Right forelimb (tissue), 1 donor: ENCODE data around the gene CALU.

Experiments used
- DNase-seq: peaks from one replicate; pipeline ENCODE4 v3.0.0-alpha.2; 2018

CALU gene

DNA sequence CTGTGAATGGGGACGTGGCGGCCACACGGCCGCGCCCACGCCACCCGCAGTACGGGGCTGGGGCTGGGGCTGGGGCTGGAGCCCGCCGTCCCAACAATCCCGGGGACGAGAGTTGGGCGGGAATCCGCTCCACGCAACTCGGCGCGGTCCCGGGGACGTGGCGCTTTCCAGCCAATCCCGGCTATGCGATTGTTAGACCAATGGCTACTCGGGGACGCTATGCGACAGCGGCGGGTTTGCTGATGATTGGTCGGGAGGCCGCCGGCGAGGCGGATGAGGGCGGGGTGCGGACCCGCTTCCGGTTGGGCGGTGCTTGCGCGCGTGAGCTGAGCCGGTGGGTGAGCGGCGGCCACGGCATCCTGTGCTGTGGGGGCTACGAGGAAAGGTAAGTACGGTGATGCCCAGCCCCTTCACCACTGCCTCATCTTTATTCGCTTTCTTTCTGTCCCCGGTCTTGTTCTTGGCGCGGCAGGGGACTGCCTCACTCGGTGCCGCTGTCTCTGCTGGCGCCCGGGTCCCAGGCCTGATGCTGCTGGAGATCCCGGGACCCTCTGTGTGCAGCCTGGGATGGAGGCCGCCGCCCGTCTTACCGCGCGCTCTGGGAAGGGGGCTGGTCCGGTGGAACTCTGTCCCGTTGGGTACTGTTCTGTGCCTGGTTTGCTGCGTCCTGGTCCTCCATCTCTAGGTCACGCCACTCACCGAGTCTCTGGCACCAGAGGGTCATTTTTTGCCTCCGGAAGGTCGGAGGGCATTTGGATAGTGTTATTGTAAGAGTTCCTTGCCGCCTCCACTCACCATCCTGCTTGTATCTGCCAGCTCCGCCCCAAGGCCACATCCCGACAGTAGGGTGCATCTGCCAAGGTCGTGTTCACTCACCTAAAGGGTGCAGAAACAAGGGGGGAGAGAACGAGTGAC is at the start of gene CALU:
CALU (plus strand) TSS at position 312 of the 915 bp plus-strand sequence. CDS start 9,225 bp downstream, outside the sequence.
- peak; percentile 99 for DNase-seq

DNA sequence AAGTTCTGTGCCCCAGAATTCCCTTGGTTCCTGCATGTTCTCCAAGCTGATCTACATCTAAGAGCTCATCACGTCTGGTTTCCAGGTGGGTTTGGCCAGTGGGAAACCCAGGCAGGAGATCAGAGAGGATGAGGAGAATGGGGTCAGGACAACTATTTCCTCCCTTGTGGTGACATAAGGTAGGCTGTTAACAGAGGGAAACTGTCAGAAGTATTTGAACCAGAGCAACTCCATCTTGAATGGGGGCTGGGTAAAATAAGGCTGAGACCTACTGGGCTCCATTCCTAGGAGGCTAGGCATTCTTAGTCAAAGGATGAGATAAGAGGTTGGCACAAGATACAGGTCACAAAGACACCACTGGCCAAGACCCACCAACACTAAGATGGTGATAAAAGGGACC is 47.9 kb upstream of the CALU start:
- DNase-seq = no peak

DNA sequence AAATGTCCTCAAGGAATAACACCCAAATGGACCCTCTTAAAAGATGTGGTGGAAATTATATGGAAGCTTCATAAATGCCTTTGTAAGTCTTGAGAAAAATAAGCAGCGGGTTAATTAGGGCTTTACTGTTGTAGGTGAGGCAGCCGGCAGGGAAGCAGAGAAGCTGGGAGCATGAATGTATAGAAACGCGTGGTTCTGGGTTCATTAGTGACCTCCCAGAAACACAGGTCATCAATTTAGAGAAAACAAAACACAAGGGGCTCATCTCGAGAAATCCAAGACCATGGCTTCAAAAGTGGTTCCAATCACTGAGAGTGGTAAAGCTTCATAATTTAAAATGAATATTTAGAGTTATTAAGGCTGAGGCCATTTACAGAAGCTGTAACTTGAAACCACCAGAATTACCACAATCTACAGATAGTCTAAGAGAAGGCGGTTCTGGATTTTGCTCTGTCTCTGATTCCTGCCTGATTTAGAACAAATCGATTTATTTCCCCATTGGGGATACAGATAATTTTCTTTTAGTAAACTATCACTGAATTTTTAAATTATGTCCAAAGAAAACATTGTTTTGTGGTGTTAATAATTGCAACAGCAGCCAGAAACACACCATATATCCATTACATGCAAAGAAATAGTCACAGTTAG is 46.4 kb upstream of the CALU start:
- DNase-seq = no peak

DNA sequence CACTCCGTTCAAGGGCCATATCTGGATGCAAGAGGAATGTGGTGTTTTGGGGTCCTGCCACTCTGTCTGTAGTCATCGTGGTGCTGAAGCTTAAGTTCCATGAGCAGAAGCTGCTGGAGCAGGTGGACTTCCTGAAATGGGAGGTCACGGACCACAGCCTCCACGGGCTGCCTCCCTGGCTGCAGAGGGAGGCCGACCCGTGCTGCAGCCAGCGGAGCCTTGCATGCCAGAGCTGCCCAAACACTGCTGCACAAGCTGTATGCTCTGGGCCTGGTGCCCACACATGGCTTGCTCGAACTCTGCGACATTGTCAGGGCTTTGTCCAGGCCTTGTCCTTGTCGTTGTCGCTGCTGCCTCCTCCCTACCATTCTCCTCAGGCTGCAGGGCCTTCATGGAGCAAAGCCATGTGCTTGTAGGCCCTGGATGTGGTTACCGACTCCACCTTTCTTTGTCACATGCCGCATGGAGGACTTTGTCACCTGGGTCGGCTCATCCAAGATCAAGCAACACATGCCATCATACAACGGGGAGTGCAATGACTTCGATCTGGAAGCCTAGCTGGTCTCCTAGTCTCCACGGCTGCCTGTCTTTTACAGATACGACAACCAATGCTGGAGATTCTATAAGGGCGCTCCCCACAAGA is 45.7 kb upstream of the CALU start:
- DNase-seq = no peak

DNA sequence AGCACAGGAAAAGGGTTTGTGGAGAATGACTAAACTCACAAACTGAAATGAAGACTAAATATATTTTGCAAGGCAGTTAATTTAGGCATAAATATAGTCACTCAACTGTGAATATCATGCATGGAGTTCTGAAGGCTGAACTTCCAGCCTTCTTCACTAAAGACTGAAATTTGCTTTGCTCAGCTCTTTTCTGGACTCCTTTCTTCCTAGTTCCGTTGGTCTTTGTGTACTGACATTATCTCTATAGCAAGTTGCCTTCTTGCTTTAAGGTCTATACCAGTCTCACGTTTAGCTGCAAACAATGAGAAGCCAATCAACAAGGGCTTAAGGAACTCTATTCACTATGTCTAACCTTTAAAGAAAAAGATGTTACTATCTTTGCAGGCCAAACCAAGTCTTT is 44.4 kb upstream of the CALU start:
- no peak for DNase-seq

DNA sequence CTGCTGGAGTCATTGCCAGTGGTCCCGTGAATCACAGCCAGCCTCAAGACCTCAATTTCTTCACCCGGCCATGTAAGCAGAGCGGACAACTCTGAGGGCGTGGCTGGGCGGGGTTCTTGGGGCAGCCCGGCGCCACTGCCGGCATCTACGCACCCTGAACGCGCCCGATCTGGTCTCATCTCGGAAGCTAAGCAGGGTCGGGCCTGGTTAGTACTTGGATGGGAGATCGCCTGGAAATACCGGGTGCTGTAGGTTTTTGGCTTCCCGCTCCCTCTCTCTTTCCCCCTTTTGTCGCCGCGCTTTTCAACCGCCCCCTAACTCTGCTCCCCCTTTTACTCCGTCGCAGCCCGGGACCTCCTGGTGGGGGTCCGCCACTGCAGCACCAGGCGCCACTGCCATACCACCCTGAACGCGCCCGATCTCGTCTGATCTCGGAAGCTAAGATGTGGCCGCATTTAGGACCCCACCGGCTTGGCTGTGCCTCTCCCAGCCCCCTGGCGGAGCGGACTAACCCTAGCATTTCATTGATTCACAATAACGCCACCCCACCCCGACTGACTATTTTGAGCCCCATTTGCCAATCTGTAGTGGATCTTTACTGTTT is 41.8 kb upstream of the CALU start:
- DNase-seq = peak; percentile 73

DNA sequence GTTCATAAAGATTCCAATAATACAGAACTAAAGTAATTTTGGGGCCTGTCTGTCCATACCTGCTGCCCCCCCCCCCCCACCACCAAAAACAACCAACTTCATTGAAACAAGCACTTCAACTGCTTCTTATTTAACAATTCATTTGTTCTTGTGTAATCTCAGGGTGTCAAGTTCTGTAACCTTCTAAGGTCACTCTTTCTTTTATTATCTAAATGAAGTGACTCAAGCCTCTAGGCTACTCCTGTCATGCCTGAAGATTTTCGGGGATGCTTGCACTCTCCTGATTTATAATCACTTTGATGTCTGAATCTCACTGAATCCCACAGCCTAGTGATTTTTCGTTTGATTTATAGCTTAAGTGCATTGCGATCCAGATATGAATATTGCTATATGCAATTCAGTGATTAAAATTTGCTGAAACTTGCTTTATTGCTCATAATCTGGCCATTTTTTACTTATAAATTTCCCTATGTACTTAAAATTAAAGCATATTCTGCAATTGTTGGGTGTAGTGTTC is 39.9 kb upstream of the CALU start:
- DNase-seq = no peak

DNA sequence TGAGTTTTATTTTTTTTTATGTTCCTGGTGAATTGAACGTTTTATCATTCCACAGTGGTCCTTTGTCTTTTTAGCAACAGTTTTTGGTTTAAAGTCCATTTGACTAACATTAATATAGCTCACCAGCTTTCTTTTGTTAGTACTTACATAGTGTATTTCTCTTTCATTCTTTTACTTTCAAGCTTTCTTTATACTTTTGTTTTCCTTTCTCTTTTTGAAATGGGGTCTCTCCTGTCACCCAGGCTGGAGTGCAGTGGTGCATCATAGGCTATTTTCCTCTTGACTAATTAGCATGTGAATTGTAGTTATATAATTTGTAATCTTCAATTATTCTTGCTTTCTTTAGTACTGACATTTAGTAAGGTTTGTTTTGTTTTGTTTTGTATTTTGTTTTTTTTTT is 39.3 kb upstream of the CALU start:
- no peak for DNase-seq

DNA sequence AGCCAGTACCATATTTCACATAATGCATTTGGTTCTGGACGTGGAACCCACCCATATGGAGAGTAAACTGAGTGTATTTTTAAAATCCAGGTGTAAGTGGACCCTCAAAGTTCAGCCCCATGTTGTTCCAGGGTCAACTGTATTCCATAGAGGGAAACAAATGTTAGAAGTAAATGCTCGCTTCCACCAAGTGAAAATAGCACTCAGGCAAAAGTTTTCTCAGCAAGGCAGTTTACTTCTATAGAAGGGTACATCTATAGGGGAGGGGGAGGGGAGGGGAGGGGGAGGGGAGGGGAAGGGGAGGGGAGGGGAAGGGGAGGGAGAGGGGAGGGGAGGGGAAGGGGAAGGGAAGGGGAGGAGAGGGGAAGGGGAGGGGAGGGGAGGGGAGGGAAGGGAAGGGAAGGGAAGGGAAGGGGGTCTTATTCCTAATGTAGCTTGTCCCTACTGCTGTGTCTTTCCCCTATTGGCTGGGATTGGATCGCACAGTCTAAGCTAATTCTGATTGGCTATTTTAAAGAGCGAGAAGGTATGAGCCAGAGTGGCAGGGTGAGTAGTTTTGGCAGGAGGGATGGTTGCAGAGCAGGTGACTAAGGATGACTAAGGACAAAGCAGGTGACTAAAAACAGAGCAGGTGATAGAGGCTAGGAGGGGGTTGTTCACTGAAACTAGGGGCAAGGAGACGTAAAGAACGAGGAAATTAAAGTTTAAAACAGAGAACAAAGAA is 37.9 kb upstream of the CALU start:
- DNase-seq = no peak

DNA sequence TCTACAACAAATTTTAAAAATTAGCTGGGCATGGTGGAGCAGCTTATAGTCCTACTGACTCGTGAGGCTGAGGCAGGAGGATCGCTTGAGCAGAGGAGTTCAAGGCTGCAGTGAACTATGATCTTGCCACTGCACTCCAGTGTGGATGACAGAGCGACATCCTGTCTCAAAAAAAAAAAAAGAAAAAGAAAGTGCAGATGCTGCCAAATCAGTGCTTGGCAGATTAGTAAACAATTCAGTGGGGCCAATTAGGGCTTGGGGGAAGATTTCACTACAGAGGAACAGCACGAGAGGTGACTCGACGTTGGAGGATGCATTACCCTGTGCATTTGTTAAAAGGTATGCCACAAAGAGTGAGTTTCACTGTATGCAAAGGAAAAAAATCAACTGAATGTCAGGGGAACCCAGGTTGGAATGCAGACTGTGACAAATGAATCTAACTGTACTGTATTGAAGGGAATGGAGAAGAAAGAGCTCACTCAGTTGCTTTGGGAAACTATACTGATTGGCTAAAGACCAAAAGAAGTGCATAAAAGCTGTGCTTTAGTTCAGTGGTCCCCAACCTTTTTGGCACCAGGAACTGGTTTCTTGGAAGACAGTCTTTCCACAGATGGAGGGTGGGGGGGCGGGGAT is 35.4 kb upstream of the CALU start:
- DNase-seq = no peak

DNA sequence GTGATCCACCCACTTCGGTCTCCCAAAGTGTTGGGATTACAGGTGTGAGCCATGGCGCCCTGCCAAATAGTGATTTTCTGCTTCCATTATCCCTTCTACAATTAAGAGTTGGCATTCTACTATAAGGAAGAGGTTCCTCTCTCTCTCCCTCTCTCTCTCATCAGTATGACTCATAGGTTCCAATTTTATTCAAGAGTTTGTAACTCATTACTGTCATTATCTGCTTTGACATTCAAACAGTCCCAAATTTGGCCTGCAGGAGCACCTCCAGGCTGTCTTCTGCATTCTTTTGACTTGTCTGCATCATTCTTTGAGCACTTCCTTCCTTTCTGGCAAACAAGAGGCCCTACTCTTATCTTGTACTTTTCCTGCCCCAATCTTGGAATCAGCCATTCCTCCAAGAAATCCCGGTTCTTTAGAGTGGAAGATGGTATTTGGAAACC is 33.2 kb upstream of the CALU start:
- no peak for DNase-seq

DNA sequence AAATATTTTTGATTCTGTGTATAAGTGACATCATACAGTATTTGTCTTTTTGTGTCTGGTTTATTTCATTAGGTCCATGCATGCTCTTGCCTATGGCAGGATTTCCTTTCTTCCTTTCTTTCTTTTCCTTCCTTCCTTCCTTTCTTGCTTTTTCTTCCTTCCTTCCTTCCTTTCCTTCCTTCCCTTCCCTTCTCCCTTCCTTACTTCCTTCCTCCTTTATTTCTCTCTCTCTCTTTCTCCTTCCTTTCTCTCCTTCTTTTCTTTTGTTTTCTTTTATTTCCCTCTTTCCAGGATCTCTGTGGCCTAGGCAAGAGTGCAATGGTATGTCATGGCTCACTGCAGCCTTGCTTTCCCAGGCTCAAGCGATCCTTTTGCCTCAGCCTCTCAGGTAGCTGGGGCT is 31.4 kb upstream of the CALU start:
- DNase-seq = no peak

DNA sequence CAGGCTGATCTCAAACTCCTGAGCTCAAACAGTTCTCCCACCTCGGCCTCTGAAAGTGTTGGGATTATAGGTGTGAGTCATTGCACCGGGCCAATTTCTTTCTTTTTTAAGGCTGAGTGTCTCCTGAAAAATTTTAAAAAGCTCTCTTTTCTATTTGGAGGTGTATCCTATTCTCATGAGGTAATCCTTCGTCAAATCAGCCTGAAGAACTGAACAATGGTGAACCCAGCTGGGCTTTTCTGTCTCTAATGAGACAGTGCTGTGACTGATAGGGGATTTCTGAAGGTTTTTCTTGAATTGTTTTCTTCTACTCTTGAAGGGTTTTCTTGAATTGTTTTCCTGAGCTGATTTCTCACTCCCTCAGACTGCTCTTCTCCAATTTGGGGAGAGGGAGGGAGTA is 30.9 kb upstream of the CALU start:
- no peak for DNase-seq

DNA sequence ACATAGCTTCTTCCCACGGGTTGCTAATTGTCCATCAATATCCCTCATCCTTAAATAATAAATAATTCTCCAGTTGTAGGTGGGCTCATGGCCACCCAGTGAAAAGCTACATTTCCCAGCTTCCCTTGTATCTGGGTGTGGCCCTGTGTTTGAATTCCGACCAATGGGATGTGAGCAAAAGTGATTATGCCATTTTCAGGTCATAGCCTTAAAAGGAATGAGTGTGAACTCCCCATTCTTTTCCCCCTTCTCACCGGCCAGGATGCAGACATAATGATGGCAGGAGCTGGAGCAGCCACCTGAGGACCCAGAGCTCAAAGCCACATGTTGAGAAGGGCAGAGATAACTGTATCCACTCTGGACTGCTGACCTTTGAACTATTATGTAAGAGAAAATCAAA is 30.3 kb upstream of the CALU start:
- DNase-seq = no peak

DNA sequence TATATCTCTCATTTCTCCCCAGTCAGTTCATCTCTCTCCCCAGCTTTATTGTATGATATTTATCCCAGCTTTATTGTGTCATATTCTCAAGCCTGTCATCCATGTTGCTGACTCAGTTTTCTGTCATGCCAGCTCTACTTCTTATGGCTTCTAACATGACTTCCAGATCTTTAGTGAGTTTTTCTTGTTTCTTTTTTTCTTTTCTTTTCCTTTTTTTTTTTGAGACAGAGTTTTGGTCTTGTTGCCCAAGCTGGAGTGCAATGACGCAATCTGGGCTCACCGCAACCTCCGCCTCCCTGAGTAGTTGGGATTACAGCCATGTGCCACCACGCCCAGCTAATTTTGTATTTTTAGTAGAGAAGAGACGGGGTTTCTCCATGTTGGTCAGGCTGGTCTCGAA is 28.7 kb upstream of the CALU start:
- no peak for DNase-seq

DNA sequence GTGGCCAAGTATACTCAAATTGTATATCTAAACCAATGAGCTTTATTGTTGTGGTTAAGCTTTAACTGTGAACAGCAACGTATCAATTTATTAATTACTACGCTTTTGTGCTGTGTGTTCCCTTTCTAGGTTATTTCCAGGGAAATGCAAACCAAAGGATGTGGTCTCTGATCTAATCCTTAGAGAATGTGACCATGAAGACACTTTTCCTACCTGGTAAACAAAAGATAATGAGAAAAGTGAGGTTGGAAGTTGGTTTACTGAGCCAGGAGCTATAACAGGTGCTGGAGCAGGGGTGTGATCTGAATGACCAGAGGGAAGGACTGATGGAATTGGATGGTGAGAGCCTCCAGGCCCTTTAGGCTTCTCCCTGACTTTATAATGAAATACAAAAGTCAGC is 25.4 kb upstream of the CALU start:
- DNase-seq = no peak

DNA sequence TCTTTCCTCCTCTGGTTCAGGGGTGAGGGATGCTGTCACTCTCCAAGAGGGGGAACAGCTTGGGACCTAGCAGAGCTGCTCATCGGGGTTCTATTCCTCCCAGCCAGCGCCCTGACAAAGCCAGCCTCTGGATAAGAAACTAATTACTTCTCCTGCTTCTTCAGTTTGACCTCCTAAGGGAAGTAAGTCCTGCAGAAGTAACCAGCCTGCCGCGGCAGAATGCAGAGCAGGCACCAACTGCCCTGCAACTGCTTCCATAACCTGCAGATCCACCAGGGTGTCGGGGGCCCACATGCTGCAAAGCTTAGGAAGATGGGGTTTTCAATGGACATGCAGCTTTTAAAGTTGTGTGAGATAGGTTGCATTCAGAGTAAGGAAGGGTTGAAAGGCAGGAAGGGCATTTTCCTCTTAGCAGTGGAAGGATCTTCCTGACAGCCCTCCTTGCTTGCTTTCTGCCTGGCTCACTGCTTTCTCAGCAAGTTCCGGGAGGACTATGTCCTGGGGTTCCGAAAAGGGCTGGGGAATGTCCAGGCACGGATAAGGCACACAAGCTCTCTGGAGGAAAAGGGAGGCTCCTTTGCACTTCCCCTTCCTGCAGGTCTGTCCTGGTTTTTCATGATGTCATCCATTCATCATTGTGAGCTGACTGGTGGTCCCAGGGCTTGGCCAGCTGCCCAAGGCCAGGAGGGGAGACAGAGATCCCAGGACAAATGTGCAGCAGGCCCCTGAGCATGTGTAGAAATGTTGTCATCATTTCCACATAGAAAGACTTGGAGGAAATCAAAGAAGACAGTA is 24.3 kb upstream of the CALU start:
- DNase-seq = no peak

DNA sequence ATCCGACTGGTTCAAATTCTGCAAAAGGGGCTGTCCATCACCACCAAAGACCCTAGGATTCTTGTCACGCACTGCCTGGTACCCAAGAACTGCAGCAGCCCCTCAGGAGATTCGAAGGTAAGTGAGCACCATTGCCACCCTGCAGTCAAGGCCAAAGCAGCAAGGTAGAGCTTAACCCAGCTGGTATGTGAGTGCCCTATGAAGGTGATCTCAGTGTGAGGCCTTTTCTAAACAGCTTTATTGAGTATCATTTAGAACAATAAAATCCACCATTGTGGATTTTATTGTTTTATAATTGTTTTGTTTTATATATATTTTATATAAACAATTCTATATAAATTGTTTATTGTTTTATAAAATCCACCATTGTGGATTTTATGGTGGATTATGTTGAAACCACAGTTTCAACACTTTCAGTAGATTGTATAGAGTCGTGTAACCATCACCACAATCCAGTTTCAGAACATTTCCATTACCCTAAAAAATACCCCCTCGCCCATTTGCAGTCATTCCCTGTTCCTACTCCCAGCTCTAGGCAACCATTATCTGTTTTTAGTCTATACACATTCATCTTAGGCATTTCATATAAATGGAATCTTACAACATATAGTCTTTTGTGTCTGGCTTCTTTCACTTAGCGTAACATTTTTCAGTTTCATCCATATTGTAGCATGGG is 20.1 kb upstream of the CALU start:
- no peak for DNase-seq

DNA sequence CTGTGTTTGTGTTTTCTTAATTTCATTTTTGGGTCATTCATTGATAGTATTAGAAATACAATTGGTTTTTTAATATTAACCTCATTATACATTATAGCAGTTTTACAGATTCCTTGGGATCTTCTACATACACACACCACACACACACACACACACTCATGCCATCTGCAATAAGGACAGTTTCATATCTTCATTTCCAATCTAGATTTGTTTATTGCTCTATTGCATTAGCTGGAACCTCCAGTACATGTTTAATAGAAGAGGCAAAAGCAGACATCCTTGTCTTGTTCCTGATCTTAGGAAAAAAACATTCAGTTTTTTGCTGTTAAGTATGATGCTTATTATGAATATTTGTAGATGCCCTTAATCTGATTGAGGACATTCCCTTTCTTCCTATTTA is 17.8 kb upstream of the CALU start:
- DNase-seq = no peak

DNA sequence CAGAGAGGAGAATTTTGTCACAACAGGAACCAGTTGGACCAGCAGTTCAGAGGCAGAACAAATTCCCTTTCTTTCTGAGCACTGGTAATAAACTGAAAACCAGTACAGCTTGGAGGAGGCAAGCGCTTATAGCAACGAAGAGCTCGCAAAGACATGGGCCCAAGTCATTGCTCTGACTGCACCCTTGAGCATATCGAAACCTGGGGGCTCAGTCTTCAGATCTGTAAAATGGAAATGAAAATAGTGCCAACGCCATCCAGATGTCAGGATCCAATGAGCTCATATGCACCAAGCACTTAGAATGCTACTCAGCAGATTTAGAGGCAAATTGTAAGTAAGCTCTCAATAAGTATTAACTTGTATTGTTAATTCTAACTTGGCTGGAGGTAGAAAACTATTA is 14.4 kb upstream of the CALU start:
- no peak for DNase-seq

DNA sequence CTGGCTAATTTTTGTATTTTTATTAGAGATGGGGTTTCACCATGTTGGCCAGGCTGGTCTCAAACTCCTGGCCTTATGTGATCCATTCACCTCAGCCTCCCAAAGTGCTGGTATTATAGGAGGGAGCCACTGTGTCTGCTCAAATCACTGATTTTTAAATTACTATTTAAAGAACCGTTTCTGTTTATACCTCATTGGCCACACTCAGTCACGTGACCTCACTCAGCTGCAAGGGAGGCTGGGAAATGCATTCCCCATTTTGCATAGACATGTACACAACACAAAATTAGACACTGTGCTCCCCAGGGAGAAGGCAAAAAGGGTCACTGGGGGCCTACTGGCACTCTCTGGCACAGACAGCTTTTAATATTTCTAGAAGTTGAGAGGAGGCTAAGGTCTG is 13.6 kb upstream of the CALU start:
- no peak for DNase-seq
